ENCODE measurements around the gene GOLPH3.

- TF ChIP-seq, protein P1, sequence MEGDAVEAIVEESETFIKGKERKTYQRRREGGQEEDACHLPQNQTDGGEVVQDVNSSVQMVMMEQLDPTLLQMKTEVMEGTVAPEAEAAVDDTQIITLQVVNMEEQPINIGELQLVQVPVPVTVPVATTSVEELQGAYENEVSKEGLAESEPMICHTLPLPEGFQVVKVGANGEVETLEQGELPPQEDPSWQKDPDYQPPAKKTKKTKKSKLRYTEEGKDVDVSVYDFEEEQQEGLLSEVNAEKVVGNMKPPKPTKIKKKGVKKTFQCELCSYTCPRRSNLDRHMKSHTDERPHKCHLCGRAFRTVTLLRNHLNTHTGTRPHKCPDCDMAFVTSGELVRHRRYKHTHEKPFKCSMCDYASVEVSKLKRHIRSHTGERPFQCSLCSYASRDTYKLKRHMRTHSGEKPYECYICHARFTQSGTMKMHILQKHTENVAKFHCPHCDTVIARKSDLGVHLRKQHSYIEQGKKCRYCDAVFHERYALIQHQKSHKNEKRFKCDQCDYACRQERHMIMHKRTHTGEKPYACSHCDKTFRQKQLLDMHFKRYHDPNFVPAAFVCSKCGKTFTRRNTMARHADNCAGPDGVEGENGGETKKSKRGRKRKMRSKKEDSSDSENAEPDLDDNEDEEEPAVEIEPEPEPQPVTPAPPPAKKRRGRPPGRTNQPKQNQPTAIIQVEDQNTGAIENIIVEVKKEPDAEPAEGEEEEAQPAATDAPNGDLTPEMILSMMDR (IDR thresholded peaks at IDR 0.05; ENCODE audit: low read depth, low read length, missing input control), result no peak
- peak in 1 of 2 donors; percentile 81 for TF ChIP-seq EGR1 (IDR thresholded peaks at IDR 0.05; ENCODE audit: low read depth in 2 of 2)
- TF ChIP-seq RAD21 (IDR thresholded peaks at IDR 0.05), result peak; percentile 65 to 71
- TF ChIP-seq GABPA (IDR thresholded peaks at IDR 0.05 in 1 of 2, conservative IDR thresholded peaks at IDR 0.05 in 1 of 2), result peak in 1 of 2 donors; percentile 57
- peak; percentile 93 for TF ChIP-seq REST (IDR thresholded peaks at IDR 0.05)
- peak; percentile 92 for TF ChIP-seq TAF1 (conservative IDR thresholded peaks at IDR 0.05)
- TF ChIP-seq JUND (IDR thresholded peaks at IDR 0.05), result peak; percentile 61 to 80
- TF ChIP-seq, protein P2, sequence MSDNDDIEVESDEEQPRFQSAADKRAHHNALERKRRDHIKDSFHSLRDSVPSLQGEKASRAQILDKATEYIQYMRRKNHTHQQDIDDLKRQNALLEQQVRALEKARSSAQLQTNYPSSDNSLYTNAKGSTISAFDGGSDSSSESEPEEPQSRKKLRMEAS (IDR thresholded peaks at IDR 0.05), result peak; percentile 93
- TF ChIP-seq YY1 (IDR thresholded peaks at IDR 0.05), result peak; percentile 96
- peak; percentile 66 to 92 for TF ChIP-seq RXRA (IDR thresholded peaks at IDR 0.05)
- peak; percentile 50 to 78 for TF ChIP-seq HNF4A (conservative IDR thresholded peaks at IDR 0.05)
- TF ChIP-seq, protein P3, sequence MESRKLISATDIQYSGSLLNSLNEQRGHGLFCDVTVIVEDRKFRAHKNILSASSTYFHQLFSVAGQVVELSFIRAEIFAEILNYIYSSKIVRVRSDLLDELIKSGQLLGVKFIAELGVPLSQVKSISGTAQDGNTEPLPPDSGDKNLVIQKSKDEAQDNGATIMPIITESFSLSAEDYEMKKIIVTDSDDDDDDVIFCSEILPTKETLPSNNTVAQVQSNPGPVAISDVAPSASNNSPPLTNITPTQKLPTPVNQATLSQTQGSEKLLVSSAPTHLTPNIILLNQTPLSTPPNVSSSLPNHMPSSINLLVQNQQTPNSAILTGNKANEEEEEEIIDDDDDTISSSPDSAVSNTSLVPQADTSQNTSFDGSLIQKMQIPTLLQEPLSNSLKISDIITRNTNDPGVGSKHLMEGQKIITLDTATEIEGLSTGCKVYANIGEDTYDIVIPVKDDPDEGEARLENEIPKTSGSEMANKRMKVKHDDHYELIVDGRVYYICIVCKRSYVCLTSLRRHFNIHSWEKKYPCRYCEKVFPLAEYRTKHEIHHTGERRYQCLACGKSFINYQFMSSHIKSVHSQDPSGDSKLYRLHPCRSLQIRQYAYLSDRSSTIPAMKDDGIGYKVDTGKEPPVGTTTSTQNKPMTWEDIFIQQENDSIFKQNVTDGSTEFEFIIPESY (IDR thresholded peaks at IDR 0.05), result peak; percentile 93
Observed at GRCh38 chr5:32193591-32193990, 19.5 kb upstream of the GOLPH3 start.
